GM12878 (cell line): Measurements from ENCODE around the gene NUP214. TPM values are rescaled to one million over a fixed set of nuclear protein-coding genes. Genes with fewer than 3 reads are reported as not detected.

Experiments used
- ATAC-seq: fragments of 200-7000 bp; cut with Tn5 transposase; 3 replicates; pipeline ENCODE4 v1.9.1; 2020; ENCODE audit warnings: mild to moderate bottlenecking, moderate library complexity
- BruUV-seq: library from RNA; stranded (reverse); fragments of 400-500 nt; replicated peaks from 2 replicates; lab custom pipeline; 2021; lab: Mats Ljungman, UMichigan
- CTCF ChIA-PET: fragments of 300-600 bp; sonication (Branson Sonifier 250); formaldehyde crosslinking; extraction: SDS; loops from one replicate; lab custom pipeline; 2021; ENCODE audit warnings: inconsistent platforms; lab: Yijun Ruan, JAX
- POLR2A ChIA-PET: fragments of 350-600 bp; formaldehyde crosslinking; extraction: SDS; loops from one replicate; lab custom pipeline; 2021; ENCODE audit warnings: inconsistent platforms; lab: Charles Lee
- RAD21 ChIA-PET: fragments of 300-600 bp; sonication (Branson Sonifier 250); formaldehyde crosslinking; loops from one replicate; lab custom pipeline; 2023; ENCODE audit warnings: antibody characterized with exemption; ENCODE audit not compliant: unreplicated experiment; lab: Charles Lee
- SMC1A ChIA-PET: fragments of 300-600 bp; sonication (Branson Sonifier 250); formaldehyde crosslinking; loops from one replicate; lab custom pipeline; 2023; ENCODE audit not compliant: unreplicated experiment, uncharacterized antibody; lab: Charles Lee
- DNase-seq: peaks from one replicate; pipeline ENCODE4 v3.0.0-alpha.2; 2011; ENCODE audit warnings: low read depth, low spot score
- FAIRE-seq: peaks from 3 replicates; lab custom pipeline; 2011; peaks lifted over from hg19 to GRCh38; lab: Jason Lieb, UNC
- H2AFZ ChIP-seq: 2 replicates; pipeline ENCODE4 v1.6.0; 2011; ENCODE audit warnings: low read depth, low read length, control low read depth; ENCODE audit not compliant: control insufficient read depth
- H3K27ac ChIP-seq: 2 replicates; pipeline ENCODE4 v1.5.1; 2011; ENCODE audit warnings: control low read depth; ENCODE audit not compliant: control insufficient read depth, insufficient read depth
- H3K27me3 ChIP-seq, 2 experiments: replicated peaks in 1 of 2; 2 replicates each; pipeline versions ENCODE4 v1.6.0 to v1.6.1; 2011; ENCODE audit warnings: low read length in 1 of 2; ENCODE audit not compliant: control insufficient read depth in 2 of 2, insufficient read depth in 2 of 2
- H3K36me3 ChIP-seq, 2 experiments: 2 replicates each; pipeline ENCODE4 v1.5.1; 2011; ENCODE audit warnings: low read length in 1 of 2; ENCODE audit not compliant: control insufficient read depth in 2 of 2, insufficient read depth in 2 of 2
- H3K4me1 ChIP-seq: 2 replicates; pipeline ENCODE4 v1.6.1; 2011; ENCODE audit warnings: mild to moderate bottlenecking, low read length, moderate library complexity, mixed read lengths; ENCODE audit not compliant: control insufficient read depth, insufficient read depth
- H3K4me2 ChIP-seq: 2 replicates; pipeline ENCODE4 v1.6.0; 2011; ENCODE audit warnings: control low read depth; ENCODE audit not compliant: control insufficient read depth, insufficient read depth
- H3K4me3 ChIP-seq: fragments of 200-600 bp; sonication (generic); 2 replicates; pipeline ENCODE4 v1.5.1; 2016
- H3K79me2 ChIP-seq: 2 replicates; pipeline ENCODE4 v1.6.0; 2011; ENCODE audit warnings: low read length; ENCODE audit not compliant: control insufficient read depth, insufficient read depth
- H3K9ac ChIP-seq: 2 replicates; pipeline ENCODE4 v1.8.0; 2011; ENCODE audit warnings: low read length, control low read depth, mixed read lengths; ENCODE audit not compliant: control insufficient read depth, insufficient read depth
- H3K9me3 ChIP-seq: replicated peaks from 3 replicates; pipeline ENCODE4 v1.5.1; 2011; ENCODE audit warnings: mild to moderate bottlenecking, low read length; ENCODE audit not compliant: control insufficient read depth, insufficient read depth
- H4K20me1 ChIP-seq: 2 replicates; pipeline ENCODE4 v1.6.0; 2011; ENCODE audit not compliant: control insufficient read depth, insufficient read depth
- BACH1 ChIP-seq: fragments of 450-650 bp; IDR thresholded peaks from 2 replicates; pipeline ENCODE4 v1.6.1; 2017; ENCODE audit warnings: mild to moderate bottlenecking, borderline replicate concordance
- E4F1 ChIP-seq: fragments of 450-650 bp; IDR thresholded peaks from 2 replicates; pipeline ENCODE4 v1.6.1; 2018; ENCODE audit warnings: borderline replicate concordance, mild to moderate bottlenecking; ENCODE audit not compliant: partially characterized antibody
- EGR1 ChIP-seq, 2 experiments: IDR thresholded peaks; 1 replicate in 1 of 2; 2 replicates in 1 of 2; pipeline ENCODE4 v1.6.1; 2011 to 2012; ENCODE audit warnings: low read depth in 2 of 2, low read length in 2 of 2, borderline replicate concordance in 1 of 2, mild to moderate bottlenecking in 1 of 2, moderate library complexity in 1 of 2
- EP300 ChIP-seq, 2 experiments: fragments of 150-350 bp in 1 of 2; IDR thresholded peaks; 2 replicates each; pipeline ENCODE4 v1.6.1; 2011 to 2012; ENCODE audit warnings: low read depth in 2 of 2, low read length in 2 of 2, borderline replicate concordance in 1 of 2, improper control_type of control experiment in 1 of 2, inconsistent platforms in 1 of 2; ENCODE audit not compliant: control insufficient read depth in 1 of 2
- NR2C2 ChIP-seq: IDR thresholded peaks from 2 replicates; pipeline ENCODE4 v1.6.1; 2011; ENCODE audit warnings: borderline replicate concordance, low read depth; ENCODE audit not compliant: control insufficient read depth, insufficient read length
- PKNOX1 ChIP-seq: fragments of 450-650 bp; IDR thresholded peaks from 2 replicates; pipeline ENCODE4 v1.6.1; 2016; ENCODE audit warnings: mild to moderate bottlenecking
- SMAD5 ChIP-seq: IDR thresholded peaks from 2 replicates; pipeline ENCODE4 v1.6.1; 2016; ENCODE audit warnings: antibody characterized with exemption, low read depth
- SRF ChIP-seq, 2 experiments: IDR thresholded peaks; 2 replicates each; pipeline ENCODE4 v1.6.1; 2011; ENCODE audit warnings: low read depth in 2 of 2, low read length in 2 of 2, mild to moderate bottlenecking in 1 of 2, moderate library complexity in 1 of 2
- YBX1 ChIP-seq: fragments of 450-650 bp; IDR thresholded peaks from 2 replicates; pipeline ENCODE4 v1.6.1; 2016; ENCODE audit warnings: antibody characterized with exemption
- WGBS: methylation state at CpG from one replicate; pipeline ENCODE4 v1.1.6; 2016; ENCODE audit warnings: low lambda C conversion rate; ENCODE audit not compliant: insufficient replicate concordance, insufficient coverage; ENCODE audit errors: missing lambda C conversion rate; 5-methylcytosine and 5-hydroxymethylcytosine counted together
- in situ Hi-C: fragments of 300-500 bp; cut with MboI; formaldehyde crosslinking; loops from 9 replicates; pipeline ENCODE4 v1.14.3; 2018; ENCODE audit warnings: mixed read lengths
- intact Hi-C: fragments of 100-400 bp; cut with micrococcal nuclease; formaldehyde crosslinking; loops from one replicate; pipeline ENCODE4 v1.14.2; 2022; ENCODE audit not compliant: unreplicated experiment
- polyA plus RNA-seq, 11 experiments: library from polyadenylated mRNA; depleted of rRNA in 4 of 11; unstranded in 6 of 11; stranded (reverse) in 5 of 11; fragments of >200 nt; fragmentation: Nextera tagmentation in 4 of 11; fragmentation: Illumina TruSeq in 1 of 11; extraction: Ambion mirVana in 4 of 11; extraction: Trizol in 1 of 11; gene quantifications; 1 replicate in 1 of 11; 2 replicates in 10 of 11; pipeline versions ENCODE4 v1.2.1 to v1.2.3, GENCODE V29; 2011 to 2016; ENCODE audit warnings: inconsistent platforms in 2 of 11, missing spikeins in 2 of 11, low read depth in 1 of 11
- total RNA-seq, 4 experiments: library from RNA; depleted of rRNA in 3 of 4; stranded (reverse); fragments of >200 nt in 3 of 4; fragmentation: Illumina TruSeq in 1 of 4; extraction: Trizol in 1 of 4; gene quantifications; 2 replicates each; pipeline versions ENCODE4 v1.2.1 to v1.2.3, GENCODE V29; 2013 to 2021

NUP214 gene
- total and polyA plus RNA-seq, 10 of the 15 experiments (the other 5 are each of a cell fraction or from before 2014, with no cell fraction given): 11.7 to 53.8 (median 17.6) TPM

GRCh38 chr9:131228988-131229387, 103.6 kb downstream of the NUP214 start:
- H4K20me1 ChIP-seq: no peaks in the 10 kb centered on the region
- SMC1A ChIA-PET: no interaction called here
- no peaks in the 10 kb centered on the region for H3K27me3 ChIP-seq
- H2AFZ ChIP-seq: no peak overlapping the region
- RAD21 ChIA-PET: no interaction called here
- no TSS peak for BruUV-seq
- peaks cover 7 to 20% of the 10 kb centered on the region in 2 experiments for H3K36me3 ChIP-seq
- intact Hi-C loops (no loop called here), in situ Hi-C loops (no loop called here)
- no peak overlapping the region for H3K4me2 ChIP-seq
- H3K4me1 ChIP-seq: no peaks in the 10 kb centered on the region
- WGBS: 81% methylated on average over 8 of the region's 8 CpGs
- no peaks in the 10 kb centered on the region for H3K9me3 ChIP-seq
- no peak for ATAC-seq
- H3K9ac ChIP-seq: no peak overlapping the region
- H3K4me3 ChIP-seq: no peak overlapping the region
- CTCF ChIA-PET: no interaction called here
- TF ChIP-seq SRF (IDR thresholded peaks at IDR 0.05; ENCODE audit: low read depth in 2 of 2, low read length in 2 of 2) (no peak), NR2C2 (no peak), PKNOX1 (no peak)
- no peak overlapping the region for H3K27ac ChIP-seq
- FAIRE-seq: no peak
- POLR2A ChIA-PET: interaction anchor here (0.5 to 0.6 kb wide), 2 partner anchors 28 to 63 kb away, joined by 3 to 4 read pairs; no protein-coding TSS in a partner anchor
- H3K79me2 ChIP-seq: no peaks in the 10 kb centered on the region
- no peak for DNase-seq

DNA sequence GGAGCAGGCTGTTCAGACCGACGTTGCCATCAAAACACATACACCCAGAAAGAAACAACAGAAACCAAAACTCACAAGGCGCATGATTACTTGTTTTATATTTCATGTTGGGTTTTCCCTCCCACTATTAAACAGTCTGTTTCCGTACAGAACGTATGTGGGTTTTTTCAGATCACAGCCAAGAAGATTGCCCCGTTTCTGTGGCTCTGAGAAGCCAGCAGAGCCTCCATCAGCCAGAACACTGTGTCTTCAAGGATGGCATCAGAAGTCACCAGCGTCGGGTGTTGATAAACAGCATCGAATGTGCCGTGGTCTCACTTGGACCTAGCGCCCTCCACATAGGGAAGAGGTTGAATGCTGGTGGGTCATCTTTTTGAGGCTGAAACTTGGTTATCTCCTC, 108.2 kb downstream of the NUP214 start:
- Histone ChIP-seq H2AFZ (no peak overlapping the region), H3K9me3 (no peaks in the 10 kb centered on the region), H3K4me3 (no peak overlapping the region), H3K79me2 (no peaks in the 10 kb centered on the region), H3K9ac (no peak overlapping the region), H3K4me2 (no peak overlapping the region), H4K20me1 (no peaks in the 10 kb centered on the region), H3K27ac (no peak overlapping the region), H3K27me3 (no peaks in the 10 kb centered on the region), H3K4me1 (peaks cover 13% of the 10 kb centered on the region), H3K36me3 (peaks cover 10 to 23% of the 10 kb centered on the region in 2 experiments)
- WGBS: 98% methylated on average over 11 of the region's 11 CpGs
- ATAC-seq: no peak
- no peak for TF ChIP-seq EGR1 (IDR thresholded peaks at IDR 0.05; ENCODE audit: borderline replicate concordance in 1 of 2, low read depth in 2 of 2, low read length in 2 of 2)
- no peak for TF ChIP-seq BACH1
- no peak for TF ChIP-seq E4F1
- TF ChIP-seq EP300 (IDR thresholded peaks at IDR 0.05; ENCODE audit: borderline replicate concordance in 1 of 2, control insufficient read depth in 1 of 2, low read depth in 2 of 2, low read length in 2 of 2): no peak
- no peak for TF ChIP-seq SMAD5
- no peak for TF ChIP-seq YBX1
- no peak for FAIRE-seq
- intact Hi-C loops: no loop called here
- ChIA-PET RAD21 (no interaction called here), SMC1A (no interaction called here), CTCF (no interaction called here), POLR2A (no interaction called here)
- no TSS peak for BruUV-seq
- no peak for DNase-seq
- in situ Hi-C loops: no loop called here
